GM23338 (cell line): ENCODE results near the gene CEBPZ. TPM values are rescaled to one million over a fixed set of nuclear protein-coding genes. Genes with fewer than 3 reads are reported as not detected.

Experiments used
- ATAC-seq: fragments of 200-7000 bp; cut with Tn5 transposase; 3 replicates; pipeline ENCODE4 v1.9.1; 2020
- DNase-seq: peaks from one replicate; pipeline ENCODE4 v3.0.0-alpha.2; 2015; ENCODE audit warnings: low spot score
- H2AFZ ChIP-seq: fragments of 200-600 bp; sonication (generic); 2 replicates; pipeline ENCODE4 v1.8.0; 2016; ENCODE audit warnings: antibody characterized with exemption, mild to moderate bottlenecking, moderate library complexity
- H3F3A ChIP-seq: fragments of 200-600 bp; sonication (generic); replicated peaks from 2 replicates; pipeline ENCODE4 v1.8.0; 2017; ENCODE audit warnings: antibody characterized with exemption, mixed run types, low read depth
- H3K27ac ChIP-seq: fragments of 200-600 bp; sonication (generic); 2 replicates; pipeline ENCODE4 v1.6.1; 2016; ENCODE audit warnings: low read depth
- H3K27me3 ChIP-seq: fragments of 200-600 bp; sonication (generic); 2 replicates; pipeline ENCODE4 v1.8.0; 2016; ENCODE audit warnings: mild to moderate bottlenecking, mixed run types, moderate library complexity; ENCODE audit not compliant: insufficient read depth
- H3K36me3 ChIP-seq: fragments of 200-600 bp; sonication (generic); 2 replicates; pipeline ENCODE4 v1.8.0; 2016; ENCODE audit warnings: mild to moderate bottlenecking; ENCODE audit not compliant: insufficient read depth
- H3K4me1 ChIP-seq: fragments of 200-600 bp; sonication (generic); 2 replicates; pipeline ENCODE4 v1.8.0; 2016; ENCODE audit warnings: mild to moderate bottlenecking, moderate library complexity; ENCODE audit not compliant: insufficient read depth
- H3K4me2 ChIP-seq: fragments of 200-600 bp; sonication (generic); 2 replicates; pipeline ENCODE4 v1.7.1; 2017; ENCODE audit warnings: mixed run types
- H3K4me3 ChIP-seq: fragments of 200-600 bp; sonication (generic); 2 replicates; pipeline ENCODE4 v1.6.1; 2016; ENCODE audit warnings: mixed run types
- H3K79me2 ChIP-seq: fragments of 200-600 bp; sonication (generic); replicated peaks from 2 replicates; pipeline ENCODE4 v1.8.0; 2017; ENCODE audit warnings: mild to moderate bottlenecking; ENCODE audit not compliant: insufficient read depth
- H3K9me2 ChIP-seq: fragments of 200-600 bp; sonication (generic); 2 replicates; pipeline ENCODE4 v1.8.0; 2017; ENCODE audit not compliant: insufficient read depth
- H4K20me1 ChIP-seq: fragments of 200-600 bp; sonication (generic); replicated peaks from 2 replicates; pipeline ENCODE4 v1.8.0; 2017; ENCODE audit warnings: mild to moderate bottlenecking; ENCODE audit not compliant: insufficient read depth
- H3K27ac Mint-ChIP-seq: 2 replicates; pipeline ENCODE4 v1.8.0; 2020; ENCODE audit warnings: inconsistent platforms, mild to moderate bottlenecking, moderate library complexity, mixed read lengths
- H3K27me3 Mint-ChIP-seq: 3 replicates; pipeline ENCODE4 v1.8.0; 2022; ENCODE audit warnings: low read depth, mild to moderate bottlenecking, moderate library complexity, mixed read lengths, inconsistent platforms; ENCODE audit not compliant: insufficient read depth, poor library complexity
- H3K36me3 Mint-ChIP-seq: 3 replicates; pipeline ENCODE4 v1.8.0; 2021; ENCODE audit warnings: low read depth, mild to moderate bottlenecking, inconsistent platforms, moderate library complexity, mixed read lengths
- H3K4me1 Mint-ChIP-seq: 3 replicates; pipeline ENCODE4 v1.8.0; 2020; ENCODE audit warnings: mild to moderate bottlenecking, inconsistent platforms, mixed read lengths
- H3K4me3 Mint-ChIP-seq: 3 replicates; pipeline ENCODE4 v1.8.0; 2021; ENCODE audit warnings: moderate library complexity, mild to moderate bottlenecking, inconsistent platforms, mixed read lengths
- H3K9me3 Mint-ChIP-seq: 3 replicates; pipeline ENCODE4 v1.8.0; 2020; ENCODE audit warnings: moderate library complexity, mild to moderate bottlenecking, inconsistent platforms, mixed read lengths
- CREB1 ChIP-seq: fragments of 250-450 bp; sonication (Bioruptor Pico); IDR thresholded peaks from 2 replicates; pipeline ENCODE4 v1.5.0; 2020; ENCODE audit warnings: low read depth, mild to moderate bottlenecking, moderate library complexity
- ETS1 ChIP-seq: IDR thresholded peaks from 2 replicates; pipeline ENCODE4 v1.6.1; 2016; ENCODE audit warnings: antibody characterized with exemption
- EZH2 ChIP-seq: fragments of 200-600 bp; sonication (generic); IDR thresholded peaks from one replicate; pipeline ENCODE4 v1.8.0; 2017; ENCODE audit warnings: antibody characterized with exemption, mild to moderate bottlenecking, low read depth; ENCODE audit not compliant: unreplicated experiment
- EZH2phosphoT487 ChIP-seq: fragments of 200-600 bp; sonication (generic); IDR thresholded peaks from one replicate; pipeline ENCODE4 v1.8.1; 2018; ENCODE audit warnings: antibody characterized with exemption; ENCODE audit not compliant: unreplicated experiment
- JUNB ChIP-seq: IDR thresholded peaks from one replicate; pipeline ENCODE4 v1.6.1; 2016; ENCODE audit warnings: antibody characterized with exemption; ENCODE audit not compliant: unreplicated experiment
- NANOG ChIP-seq: IDR thresholded peaks from 2 replicates; pipeline ENCODE4 v1.6.1; 2016; ENCODE audit warnings: antibody characterized with exemption, borderline replicate concordance
- POLR2AphosphoS5 ChIP-seq: IDR thresholded peaks from 2 replicates; pipeline ENCODE4 v1.6.1; 2016; ENCODE audit warnings: antibody characterized with exemption, low read depth
- STAT1 ChIP-seq: IDR thresholded peaks from one replicate; pipeline ENCODE4 v1.6.1; 2016; ENCODE audit warnings: antibody characterized with exemption; ENCODE audit not compliant: unreplicated experiment
- ZNF114 ChIP-seq: fragments of 250-450 bp; sonication (Bioruptor Pico); IDR thresholded peaks from 2 replicates; pipeline ENCODE4 v1.5.0; 2020; ENCODE audit warnings: mild to moderate bottlenecking, moderate library complexity
- ZNF331 ChIP-seq: fragments of 250-450 bp; sonication (Bioruptor Pico); IDR thresholded peaks from 2 replicates; pipeline ENCODE4 v1.5.0; 2020; ENCODE audit warnings: low read depth, mild to moderate bottlenecking, moderate library complexity
- polyA plus RNA-seq: library from polyadenylated mRNA; unstranded; fragments of >200 nt; fragmentation: Nextera tagmentation; extraction: Ambion mirVana; gene quantifications from 2 replicates; pipeline ENCODE4 v1.2.1, GENCODE V29; 2016
- total RNA-seq: library from RNA; depleted of rRNA; stranded (reverse); fragments of >200 nt; shearing (Covaris generic); gene quantifications from 2 replicates; pipeline ENCODE4 v1.2.3, GENCODE V29; 2014
- TF ChIP-seq, protein P1 (sequence below), 2 experiments: fragments of 200-600 bp in 1 of 2; sonication (generic) in 1 of 2; conservative IDR thresholded peaks; 2 replicates each; pipeline versions ENCODE4 v1.5.1 to v1.6.1; 2016 to 2017; ENCODE audit warnings: antibody characterized with exemption in 2 of 2, low read depth in 2 of 2, mild to moderate bottlenecking in 2 of 2, moderate library complexity in 1 of 2
- TF ChIP-seq, protein P2 (sequence below): IDR thresholded peaks from one replicate; pipeline ENCODE4 v1.6.1; 2018; ENCODE audit warnings: antibody characterized with exemption; ENCODE audit not compliant: unreplicated experiment
- TF ChIP-seq, protein P3 (sequence below): fragments of 250-450 bp; sonication (Bioruptor Pico); IDR thresholded peaks from 2 replicates; pipeline ENCODE4 v1.5.0; 2020; ENCODE audit warnings: mild to moderate bottlenecking, moderate library complexity

CEBPZ gene
- total and polyA plus RNA-seq, 2 experiments from 2014 or later = 133 to 185 TPM

GRCh38 chr2:37223131-37223530, 8.3 kb downstream of the CEBPZ start:
- peaks cover 86% of the 10 kb centered on the region for H3K79me2 ChIP-seq
- H3K9me2 ChIP-seq = no peaks in the 10 kb centered on the region
- H3K4me3 ChIP-seq = no peak overlapping the region
- peaks cover 26% of the 10 kb centered on the region for H3F3A ChIP-seq
- no peaks in the 10 kb centered on the region for H3K27me3 Mint-ChIP-seq
- peaks cover 86% of the 10 kb centered on the region for H3K36me3 Mint-ChIP-seq
- 0 out of 2 replicates have a peak overlapping the region, but pooled peaks have one; percentile 73 for H3K4me2 ChIP-seq
- TF ChIP-seq STAT1 = no peak
- TF ChIP-seq, protein P1, sequence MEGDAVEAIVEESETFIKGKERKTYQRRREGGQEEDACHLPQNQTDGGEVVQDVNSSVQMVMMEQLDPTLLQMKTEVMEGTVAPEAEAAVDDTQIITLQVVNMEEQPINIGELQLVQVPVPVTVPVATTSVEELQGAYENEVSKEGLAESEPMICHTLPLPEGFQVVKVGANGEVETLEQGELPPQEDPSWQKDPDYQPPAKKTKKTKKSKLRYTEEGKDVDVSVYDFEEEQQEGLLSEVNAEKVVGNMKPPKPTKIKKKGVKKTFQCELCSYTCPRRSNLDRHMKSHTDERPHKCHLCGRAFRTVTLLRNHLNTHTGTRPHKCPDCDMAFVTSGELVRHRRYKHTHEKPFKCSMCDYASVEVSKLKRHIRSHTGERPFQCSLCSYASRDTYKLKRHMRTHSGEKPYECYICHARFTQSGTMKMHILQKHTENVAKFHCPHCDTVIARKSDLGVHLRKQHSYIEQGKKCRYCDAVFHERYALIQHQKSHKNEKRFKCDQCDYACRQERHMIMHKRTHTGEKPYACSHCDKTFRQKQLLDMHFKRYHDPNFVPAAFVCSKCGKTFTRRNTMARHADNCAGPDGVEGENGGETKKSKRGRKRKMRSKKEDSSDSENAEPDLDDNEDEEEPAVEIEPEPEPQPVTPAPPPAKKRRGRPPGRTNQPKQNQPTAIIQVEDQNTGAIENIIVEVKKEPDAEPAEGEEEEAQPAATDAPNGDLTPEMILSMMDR (conservative IDR thresholded peaks at IDR 0.05; ENCODE audit: low read depth in 2 of 2) = no peak
- TF ChIP-seq ZNF114 (CRISPR knock-in tag) = no peak
- TF ChIP-seq ZNF331 (CRISPR knock-in tag) = no peak
- TF ChIP-seq, protein P2, sequence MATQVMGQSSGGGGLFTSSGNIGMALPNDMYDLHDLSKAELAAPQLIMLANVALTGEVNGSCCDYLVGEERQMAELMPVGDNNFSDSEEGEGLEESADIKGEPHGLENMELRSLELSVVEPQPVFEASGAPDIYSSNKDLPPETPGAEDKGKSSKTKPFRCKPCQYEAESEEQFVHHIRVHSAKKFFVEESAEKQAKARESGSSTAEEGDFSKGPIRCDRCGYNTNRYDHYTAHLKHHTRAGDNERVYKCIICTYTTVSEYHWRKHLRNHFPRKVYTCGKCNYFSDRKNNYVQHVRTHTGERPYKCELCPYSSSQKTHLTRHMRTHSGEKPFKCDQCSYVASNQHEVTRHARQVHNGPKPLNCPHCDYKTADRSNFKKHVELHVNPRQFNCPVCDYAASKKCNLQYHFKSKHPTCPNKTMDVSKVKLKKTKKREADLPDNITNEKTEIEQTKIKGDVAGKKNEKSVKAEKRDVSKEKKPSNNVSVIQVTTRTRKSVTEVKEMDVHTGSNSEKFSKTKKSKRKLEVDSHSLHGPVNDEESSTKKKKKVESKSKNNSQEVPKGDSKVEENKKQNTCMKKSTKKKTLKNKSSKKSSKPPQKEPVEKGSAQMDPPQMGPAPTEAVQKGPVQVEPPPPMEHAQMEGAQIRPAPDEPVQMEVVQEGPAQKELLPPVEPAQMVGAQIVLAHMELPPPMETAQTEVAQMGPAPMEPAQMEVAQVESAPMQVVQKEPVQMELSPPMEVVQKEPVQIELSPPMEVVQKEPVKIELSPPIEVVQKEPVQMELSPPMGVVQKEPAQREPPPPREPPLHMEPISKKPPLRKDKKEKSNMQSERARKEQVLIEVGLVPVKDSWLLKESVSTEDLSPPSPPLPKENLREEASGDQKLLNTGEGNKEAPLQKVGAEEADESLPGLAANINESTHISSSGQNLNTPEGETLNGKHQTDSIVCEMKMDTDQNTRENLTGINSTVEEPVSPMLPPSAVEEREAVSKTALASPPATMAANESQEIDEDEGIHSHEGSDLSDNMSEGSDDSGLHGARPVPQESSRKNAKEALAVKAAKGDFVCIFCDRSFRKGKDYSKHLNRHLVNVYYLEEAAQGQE = no peak
- TF ChIP-seq, protein P3, sequence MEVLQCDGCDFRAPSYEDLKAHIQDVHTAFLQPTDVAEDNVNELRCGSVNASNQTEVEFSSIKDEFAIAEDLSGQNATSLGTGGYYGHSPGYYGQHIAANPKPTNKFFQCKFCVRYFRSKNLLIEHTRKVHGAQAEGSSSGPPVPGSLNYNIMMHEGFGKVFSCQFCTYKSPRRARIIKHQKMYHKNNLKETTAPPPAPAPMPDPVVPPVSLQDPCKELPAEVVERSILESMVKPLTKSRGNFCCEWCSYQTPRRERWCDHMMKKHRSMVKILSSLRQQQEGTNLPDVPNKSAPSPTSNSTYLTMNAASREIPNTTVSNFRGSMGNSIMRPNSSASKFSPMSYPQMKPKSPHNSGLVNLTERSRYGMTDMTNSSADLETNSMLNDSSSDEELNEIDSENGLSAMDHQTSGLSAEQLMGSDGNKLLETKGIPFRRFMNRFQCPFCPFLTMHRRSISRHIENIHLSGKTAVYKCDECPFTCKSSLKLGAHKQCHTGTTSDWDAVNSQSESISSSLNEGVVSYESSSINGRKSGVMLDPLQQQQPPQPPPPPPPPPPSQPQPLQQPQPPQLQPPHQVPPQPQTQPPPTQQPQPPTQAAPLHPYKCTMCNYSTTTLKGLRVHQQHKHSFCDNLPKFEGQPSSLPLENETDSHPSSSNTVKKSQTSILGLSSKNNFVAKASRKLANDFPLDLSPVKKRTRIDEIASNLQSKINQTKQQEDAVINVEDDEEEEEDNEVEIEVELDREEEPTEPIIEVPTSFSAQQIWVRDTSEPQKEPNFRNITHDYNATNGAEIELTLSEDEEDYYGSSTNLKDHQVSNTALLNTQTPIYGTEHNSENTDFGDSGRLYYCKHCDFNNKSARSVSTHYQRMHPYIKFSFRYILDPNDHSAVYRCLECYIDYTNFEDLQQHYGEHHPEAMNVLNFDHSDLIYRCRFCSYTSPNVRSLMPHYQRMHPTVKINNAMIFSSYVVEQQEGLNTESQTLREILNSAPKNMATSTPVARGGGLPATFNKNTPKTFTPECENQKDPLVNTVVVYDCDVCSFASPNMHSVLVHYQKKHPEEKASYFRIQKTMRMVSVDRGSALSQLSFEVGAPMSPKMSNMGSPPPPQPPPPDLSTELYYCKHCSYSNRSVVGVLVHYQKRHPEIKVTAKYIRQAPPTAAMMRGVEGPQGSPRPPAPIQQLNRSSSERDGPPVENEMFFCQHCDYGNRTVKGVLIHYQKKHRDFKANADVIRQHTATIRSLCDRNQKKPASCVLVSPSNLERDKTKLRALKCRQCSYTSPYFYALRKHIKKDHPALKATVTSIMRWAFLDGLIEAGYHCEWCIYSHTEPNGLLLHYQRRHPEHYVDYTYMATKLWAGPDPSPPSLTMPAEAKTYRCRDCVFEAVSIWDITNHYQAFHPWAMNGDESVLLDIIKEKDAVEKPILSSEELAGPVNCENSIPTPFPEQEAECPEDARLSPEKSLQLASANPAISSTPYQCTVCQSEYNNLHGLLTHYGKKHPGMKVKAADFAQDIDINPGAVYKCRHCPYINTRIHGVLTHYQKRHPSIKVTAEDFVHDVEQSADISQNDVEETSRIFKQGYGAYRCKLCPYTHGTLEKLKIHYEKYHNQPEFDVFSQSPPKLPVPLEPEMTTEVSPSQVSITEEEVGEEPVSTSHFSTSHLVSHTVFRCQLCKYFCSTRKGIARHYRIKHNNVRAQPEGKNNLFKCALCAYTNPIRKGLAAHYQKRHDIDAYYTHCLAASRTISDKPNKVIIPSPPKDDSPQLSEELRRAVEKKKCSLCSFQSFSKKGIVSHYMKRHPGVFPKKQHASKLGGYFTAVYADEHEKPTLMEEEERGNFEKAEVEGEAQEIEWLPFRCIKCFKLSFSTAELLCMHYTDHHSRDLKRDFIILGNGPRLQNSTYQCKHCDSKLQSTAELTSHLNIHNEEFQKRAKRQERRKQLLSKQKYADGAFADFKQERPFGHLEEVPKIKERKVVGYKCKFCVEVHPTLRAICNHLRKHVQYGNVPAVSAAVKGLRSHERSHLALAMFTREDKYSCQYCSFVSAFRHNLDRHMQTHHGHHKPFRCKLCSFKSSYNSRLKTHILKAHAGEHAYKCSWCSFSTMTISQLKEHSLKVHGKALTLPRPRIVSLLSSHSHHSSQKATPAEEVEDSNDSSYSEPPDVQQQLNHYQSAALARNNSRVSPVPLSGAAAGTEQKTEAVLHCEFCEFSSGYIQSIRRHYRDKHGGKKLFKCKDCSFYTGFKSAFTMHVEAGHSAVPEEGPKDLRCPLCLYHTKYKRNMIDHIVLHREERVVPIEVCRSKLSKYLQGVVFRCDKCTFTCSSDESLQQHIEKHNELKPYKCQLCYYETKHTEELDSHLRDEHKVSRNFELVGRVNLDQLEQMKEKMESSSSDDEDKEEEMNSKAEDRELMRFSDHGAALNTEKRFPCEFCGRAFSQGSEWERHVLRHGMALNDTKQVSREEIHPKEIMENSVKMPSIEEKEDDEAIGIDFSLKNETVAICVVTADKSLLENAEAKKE (CRISPR knock-in tag) = no peak
- TF ChIP-seq POLR2AphosphoS5 = no peak
- TF ChIP-seq NANOG = no peak
- TF ChIP-seq EZH2phosphoT487 = no peak
- no peak for TF ChIP-seq ETS1
- no peak for TF ChIP-seq EZH2
- no peak for TF ChIP-seq CREB1 (CRISPR knock-in tag)
- TF ChIP-seq JUNB = no peak
- H3K36me3 ChIP-seq = peaks cover 59% of the 10 kb centered on the region
- no peak overlapping the region for H3K4me3 Mint-ChIP-seq
- H3K27ac Mint-ChIP-seq = 0 out of 2 replicates have a peak overlapping the region, but pooled peaks have one; percentile 63
- peaks cover 35% of the 10 kb centered on the region for H3K4me1 Mint-ChIP-seq
- H3K27me3 ChIP-seq = no peaks in the 10 kb centered on the region
- H4K20me1 ChIP-seq = peaks cover 16% of the 10 kb centered on the region; the same call in 1 of the 2 replicates
- peaks cover 42% of the 10 kb centered on the region for H3K4me1 ChIP-seq
- no peaks in the 10 kb centered on the region for H3K9me3 Mint-ChIP-seq
- no peak for ATAC-seq
- no peak for DNase-seq
- 0 out of 2 replicates have a peak overlapping the region, but pooled peaks have one; percentile 51 for H3K27ac ChIP-seq
- H2AFZ ChIP-seq = no peak overlapping the region
